Activated T-cell treated with anti-CD3 and anti-CD28 coated beads, Interleukin-2, amount 50 U/mL, for 4 hours (primary cell): ENCODE data around the gene LARGE1. TPM values are rescaled to one million over a fixed set of nuclear protein-coding genes. Genes with fewer than 3 reads are reported as not detected.
"Not testable (repeated sequence)": the region's sequence is repeated elsewhere in the genome, so short reads cannot be mapped to it uniquely, and the experiment has no call there.

Experiments used
- ATAC-seq, 2 donors: fragments of 200-7000 bp; cut with Tn5 transposase; one replicate each; pipeline ENCODE4 v1.10.0; 2021
- DNase-seq: peaks from one replicate; pipeline ENCODE4 v3.0.0-alpha.2; 2020
- H3K27me3 Mint-ChIP-seq: one replicate; pipeline ENCODE4 v1.8.0; 2021; ENCODE audit warnings: low read depth, mixed read lengths
- H3K36me3 Mint-ChIP-seq: one replicate; pipeline ENCODE4 v1.8.0; 2022; ENCODE audit warnings: mixed read lengths; ENCODE audit not compliant: insufficient read depth
- H3K4me1 Mint-ChIP-seq: one replicate; pipeline ENCODE4 v1.8.0; 2021; ENCODE audit warnings: low read depth, mixed read lengths
- H3K4me3 Mint-ChIP-seq: one replicate; pipeline ENCODE4 v1.8.0; 2021; ENCODE audit warnings: mild to moderate bottlenecking, moderate library complexity, mixed read lengths
- H3K9me3 Mint-ChIP-seq: one replicate; pipeline ENCODE4 v1.8.0; 2021; ENCODE audit warnings: mixed read lengths
- total RNA-seq, 3 donors: library from RNA; stranded (reverse); gene quantifications; one replicate each; pipeline ENCODE4 v1.2.1, GENCODE V29; 2021

The LARGE1 gene
- total RNA-seq, 3 donors from 2014 or later = 0.73 to 2.2 (median 1.0) TPM

DNA sequence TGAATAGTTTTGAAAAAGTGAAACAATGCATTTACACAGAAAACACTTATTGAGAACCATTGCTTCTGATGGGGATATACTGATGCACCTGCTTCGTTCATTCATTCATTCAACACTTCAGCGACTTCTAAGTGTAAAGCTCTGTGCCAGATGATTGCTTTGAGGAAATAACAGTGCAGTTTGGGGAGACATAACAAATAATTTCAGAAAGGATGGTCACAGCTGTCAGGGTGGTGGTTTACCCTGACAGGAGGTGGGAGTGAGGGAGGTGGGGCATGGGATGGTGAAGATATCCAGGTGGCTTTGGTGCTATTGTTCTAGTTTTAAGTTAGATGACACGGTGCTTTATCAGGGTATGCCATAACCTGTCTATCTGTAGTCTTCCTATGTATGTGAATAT, 344.1 kb downstream of the LARGE1 start:
- Mint-ChIP-seq H3K4me1 (peaks cover 3% of the 10 kb centered on the region), H3K27me3 (no peaks in the 10 kb centered on the region), H3K4me3 (no peak overlapping the region), H3K9me3 (no peaks in the 10 kb centered on the region), H3K36me3 (no peaks in the 10 kb centered on the region)
- DNase-seq (no peak), ATAC-seq (no peak)

DNA sequence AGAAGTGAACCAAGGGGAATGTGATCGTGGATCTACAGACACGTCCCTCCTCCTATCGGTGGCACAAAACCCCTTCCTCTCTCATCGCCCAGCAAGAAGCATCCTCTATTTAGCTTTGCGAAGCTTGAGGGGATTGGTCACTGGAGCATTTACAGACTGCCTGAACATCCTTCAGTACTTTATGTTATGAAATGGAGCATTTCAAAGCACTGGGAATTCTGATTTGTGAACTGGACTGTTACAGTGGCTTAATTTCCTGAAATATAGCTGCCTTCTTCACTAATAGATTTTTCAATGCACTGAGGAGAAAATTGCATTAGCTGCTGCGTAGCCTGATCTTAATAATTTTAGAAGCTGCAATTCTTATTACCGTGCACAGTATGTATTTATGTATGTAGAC, 344.5 kb downstream of the LARGE1 start:
- ATAC-seq (no peak), DNase-seq (no peak)
- Mint-ChIP-seq H3K4me1 (peaks cover 3% of the 10 kb centered on the region), H3K4me3 (no peak overlapping the region), H3K36me3 (no peaks in the 10 kb centered on the region), H3K27me3 (no peaks in the 10 kb centered on the region), H3K9me3 (no peaks in the 10 kb centered on the region)

DNA sequence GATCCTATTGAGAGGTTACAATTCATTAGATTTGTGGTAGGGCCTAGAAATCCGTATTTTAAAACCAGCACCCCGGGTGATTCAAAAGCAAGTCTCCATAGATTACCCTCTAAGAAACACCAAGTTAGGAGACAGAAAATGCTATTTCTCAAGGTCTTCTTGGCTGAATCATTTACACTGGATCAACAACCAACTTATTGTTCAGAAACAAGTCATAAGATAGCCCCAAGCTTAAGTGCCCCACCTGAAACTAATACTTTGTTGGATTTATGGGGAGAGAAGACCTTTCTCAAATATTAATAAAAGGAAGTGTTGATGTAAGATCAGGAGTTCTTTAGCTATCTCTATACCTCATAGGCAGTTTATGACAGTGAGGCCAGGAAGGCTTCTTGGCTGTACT, 345.2 kb downstream of the LARGE1 start:
- no peak overlapping the region for H3K4me3 Mint-ChIP-seq
- H3K9me3 Mint-ChIP-seq = no peaks in the 10 kb centered on the region
- ATAC-seq = no peak
- H3K4me1 Mint-ChIP-seq = peaks cover 3% of the 10 kb centered on the region
- no peak for DNase-seq
- no peaks in the 10 kb centered on the region for H3K27me3 Mint-ChIP-seq
- no peaks in the 10 kb centered on the region for H3K36me3 Mint-ChIP-seq

DNA sequence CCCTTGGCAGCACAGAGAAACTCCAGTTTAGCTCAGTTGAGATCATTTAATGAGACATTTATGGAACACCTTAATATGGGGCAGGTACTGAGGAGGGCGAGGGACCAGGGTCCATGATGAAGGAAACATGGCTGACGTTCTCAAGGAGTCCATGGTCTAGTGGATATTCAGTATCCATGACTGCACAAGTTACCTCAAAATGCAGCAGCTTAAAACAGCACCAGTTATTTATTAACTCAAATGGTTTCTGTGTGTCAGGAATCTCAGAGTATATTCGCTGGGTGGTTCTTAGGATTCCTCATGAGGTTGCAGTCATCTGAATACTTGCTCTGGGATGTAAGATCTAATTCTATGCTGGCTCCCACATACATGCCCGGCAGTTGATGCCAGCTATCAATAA, 346.8 kb downstream of the LARGE1 start:
- peaks cover 3% of the 10 kb centered on the region for H3K4me1 Mint-ChIP-seq
- H3K9me3 Mint-ChIP-seq = no peaks in the 10 kb centered on the region
- no peak overlapping the region for H3K4me3 Mint-ChIP-seq
- ATAC-seq = no peak
- DNase-seq = no peak
- H3K27me3 Mint-ChIP-seq = no peaks in the 10 kb centered on the region
- no peaks in the 10 kb centered on the region for H3K36me3 Mint-ChIP-seq

DNA sequence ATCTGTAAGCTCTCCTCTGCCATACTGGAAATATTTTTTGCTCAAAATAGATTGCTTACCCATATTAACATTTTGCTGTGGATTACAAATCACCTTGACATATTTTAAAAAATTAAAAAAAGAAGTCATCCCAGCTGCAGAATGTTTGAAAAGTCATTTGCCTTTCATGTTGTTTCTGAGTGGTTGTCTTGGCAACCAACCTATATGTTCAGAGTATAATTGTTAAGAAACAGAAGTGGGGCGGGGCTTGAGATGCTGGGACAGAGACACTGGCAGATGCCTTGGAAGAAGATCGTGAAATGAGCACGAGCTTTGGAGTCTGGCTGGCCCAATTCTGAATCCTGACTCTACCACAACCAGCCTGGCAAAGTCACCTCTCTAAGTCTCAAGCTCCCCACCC, 348.2 kb downstream of the LARGE1 start:
- no peak for DNase-seq
- H3K36me3 Mint-ChIP-seq = no peaks in the 10 kb centered on the region
- no peak for ATAC-seq
- no peaks in the 10 kb centered on the region for H3K27me3 Mint-ChIP-seq
- no peak overlapping the region for H3K4me3 Mint-ChIP-seq
- no peaks in the 10 kb centered on the region for H3K9me3 Mint-ChIP-seq
- peaks cover 3% of the 10 kb centered on the region for H3K4me1 Mint-ChIP-seq

DNA sequence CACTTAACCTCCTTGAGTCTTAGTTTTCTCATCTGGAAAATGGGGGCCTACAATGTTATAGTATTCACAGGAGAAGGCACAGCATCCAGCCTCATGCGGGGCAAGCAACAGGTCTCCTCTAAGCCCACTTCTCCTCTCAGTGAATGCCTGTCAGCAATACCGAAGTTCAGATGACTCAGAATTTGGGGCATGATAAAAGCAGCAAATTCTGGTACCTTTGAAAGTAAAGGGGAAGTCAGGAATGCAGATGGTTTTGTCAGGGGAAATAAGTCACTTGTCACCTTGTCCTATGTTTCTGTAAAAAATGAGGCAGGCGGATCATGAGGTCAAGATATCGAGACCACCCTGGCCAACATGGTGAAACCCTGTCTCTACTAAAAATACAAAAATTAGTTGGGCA, 350.2 kb downstream of the LARGE1 start:
- no peaks in the 10 kb centered on the region for H3K27me3 Mint-ChIP-seq
- no peaks in the 10 kb centered on the region for H3K9me3 Mint-ChIP-seq
- no peak for DNase-seq
- H3K4me3 Mint-ChIP-seq = no peak overlapping the region
- no peak for ATAC-seq
- H3K4me1 Mint-ChIP-seq = peaks cover 3% of the 10 kb centered on the region
- H3K36me3 Mint-ChIP-seq = no peaks in the 10 kb centered on the region

DNA sequence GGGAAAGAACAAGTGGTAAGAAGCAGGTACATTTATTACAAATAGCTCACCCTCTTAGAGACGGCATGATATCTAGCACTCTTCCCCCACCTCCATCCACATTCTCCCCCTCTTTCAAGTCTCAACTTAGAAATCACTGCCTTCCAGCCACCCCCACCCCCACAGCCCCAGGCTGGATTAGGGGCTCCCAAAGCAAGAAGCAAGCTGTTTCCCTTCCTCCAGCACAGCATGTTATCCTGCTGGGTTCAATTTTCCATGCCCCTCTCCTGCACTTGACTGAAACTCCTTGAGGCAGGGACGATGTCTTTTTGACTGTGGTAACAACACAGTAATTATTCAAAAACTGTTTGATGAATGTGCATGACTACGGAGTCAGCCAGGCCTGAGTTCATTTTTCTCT, 350.7 kb downstream of the LARGE1 start:
- no peaks in the 10 kb centered on the region for H3K9me3 Mint-ChIP-seq
- ATAC-seq (no peak), DNase-seq (no peak)
- H3K36me3 Mint-ChIP-seq = no peaks in the 10 kb centered on the region
- H3K4me3 Mint-ChIP-seq = no peak overlapping the region
- H3K27me3 Mint-ChIP-seq = no peaks in the 10 kb centered on the region
- peaks cover 3% of the 10 kb centered on the region for H3K4me1 Mint-ChIP-seq

DNA sequence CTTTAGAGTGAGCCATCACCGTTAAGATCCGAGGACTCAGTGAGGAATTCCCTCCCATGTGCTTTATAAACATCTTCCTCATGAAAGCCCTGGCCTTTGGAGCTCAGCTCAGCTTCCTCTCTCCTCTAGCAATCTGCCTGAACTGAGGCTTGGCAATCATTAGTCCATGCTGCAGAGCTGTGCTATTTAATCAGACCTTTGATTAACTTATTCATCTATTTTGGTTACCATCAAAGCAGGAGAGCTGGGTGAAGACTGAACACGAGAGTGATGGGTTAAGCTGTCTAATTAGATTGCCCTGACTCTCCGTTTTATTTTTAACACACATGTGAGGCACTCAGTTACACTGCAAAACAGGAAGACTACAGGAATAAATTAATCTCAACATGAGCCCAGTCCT, 351.3 kb downstream of the LARGE1 start:
- DNase-seq = no peak
- Mint-ChIP-seq H3K36me3 (no peaks in the 10 kb centered on the region), H3K27me3 (no peaks in the 10 kb centered on the region), H3K4me3 (no peak overlapping the region), H3K9me3 (no peaks in the 10 kb centered on the region), H3K4me1 (peaks cover 3% of the 10 kb centered on the region)
- no peak for ATAC-seq

DNA sequence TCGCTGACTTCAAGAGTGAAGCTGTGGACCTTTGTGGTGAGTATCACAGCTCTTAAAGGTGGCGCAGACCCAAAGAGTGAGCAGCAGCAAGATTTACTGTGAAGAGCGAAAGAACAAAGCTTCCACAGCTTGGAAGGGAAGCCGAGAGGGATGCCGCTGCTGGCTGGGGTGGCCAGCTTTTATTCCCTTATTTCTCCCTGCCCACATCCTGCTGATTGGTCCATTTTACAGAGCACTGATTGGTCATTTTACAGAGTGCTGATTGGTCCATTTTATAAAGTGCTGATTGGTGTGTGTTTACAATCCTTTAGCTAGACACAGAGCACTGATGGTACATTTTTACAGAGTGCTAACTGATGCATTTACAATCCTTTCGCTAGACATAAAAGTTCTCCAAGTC, 353.8 kb downstream of the LARGE1 start:
- DNase-seq, H3K4me1 Mint-ChIP-seq, H3K4me3 Mint-ChIP-seq, ATAC-seq, H3K9me3 Mint-ChIP-seq, H3K36me3 Mint-ChIP-seq, H3K27me3 Mint-ChIP-seq: not testable (repeated sequence)

DNA sequence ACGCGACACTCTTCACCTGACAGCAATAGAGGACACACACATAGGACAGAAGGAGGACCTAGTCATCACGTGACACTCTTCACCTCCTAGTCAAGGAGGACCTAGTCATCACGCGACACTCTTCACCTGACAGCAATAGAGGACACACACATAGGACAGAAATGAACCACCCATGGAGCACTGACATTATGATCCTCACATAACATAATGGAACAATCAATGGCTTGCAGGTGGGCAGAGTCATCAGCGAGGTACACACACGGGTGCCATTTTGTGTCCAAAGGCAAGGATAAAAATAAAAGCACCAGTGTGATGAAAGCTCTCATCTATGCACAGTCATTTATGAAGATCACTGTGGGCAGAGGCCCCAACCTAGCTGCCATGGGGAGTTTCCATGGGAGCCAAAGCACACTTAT, 354.7 kb downstream of the LARGE1 start:
- DNase-seq (no peak), ATAC-seq (peak in 1 of 2 donors; percentile 40)
- Mint-ChIP-seq H3K36me3 (peaks cover 2% of the 10 kb centered on the region), H3K4me3 (no peak overlapping the region), H3K27me3 (no peaks in the 10 kb centered on the region), H3K9me3 (no peaks in the 10 kb centered on the region), H3K4me1 (peaks cover 5% of the 10 kb centered on the region)

DNA sequence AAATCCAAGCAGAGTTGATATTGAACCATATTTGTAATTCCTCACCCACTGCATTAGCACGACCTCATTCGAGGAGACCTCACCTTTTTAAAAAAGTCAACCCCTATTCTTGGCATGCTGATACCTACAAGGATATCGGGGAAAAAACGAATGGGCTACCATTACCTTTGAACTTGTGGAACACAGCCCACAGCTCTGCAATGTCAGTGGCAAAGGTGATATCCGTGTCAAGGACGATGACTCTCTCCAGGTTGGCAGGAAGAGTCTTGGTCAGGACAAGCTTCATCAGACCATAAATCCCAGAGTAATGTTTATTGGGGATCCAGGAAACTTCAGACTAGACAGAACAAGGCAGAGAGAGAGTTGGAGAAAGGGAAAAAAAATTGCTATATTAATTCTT, 355.6 kb downstream of the LARGE1 start:
- no peaks in the 10 kb centered on the region for H3K27me3 Mint-ChIP-seq
- peaks cover 5% of the 10 kb centered on the region for H3K4me1 Mint-ChIP-seq
- no peak overlapping the region for H3K4me3 Mint-ChIP-seq
- no peaks in the 10 kb centered on the region for H3K9me3 Mint-ChIP-seq
- DNase-seq (no peak), ATAC-seq (no peak)
- peaks cover 2% of the 10 kb centered on the region for H3K36me3 Mint-ChIP-seq

DNA sequence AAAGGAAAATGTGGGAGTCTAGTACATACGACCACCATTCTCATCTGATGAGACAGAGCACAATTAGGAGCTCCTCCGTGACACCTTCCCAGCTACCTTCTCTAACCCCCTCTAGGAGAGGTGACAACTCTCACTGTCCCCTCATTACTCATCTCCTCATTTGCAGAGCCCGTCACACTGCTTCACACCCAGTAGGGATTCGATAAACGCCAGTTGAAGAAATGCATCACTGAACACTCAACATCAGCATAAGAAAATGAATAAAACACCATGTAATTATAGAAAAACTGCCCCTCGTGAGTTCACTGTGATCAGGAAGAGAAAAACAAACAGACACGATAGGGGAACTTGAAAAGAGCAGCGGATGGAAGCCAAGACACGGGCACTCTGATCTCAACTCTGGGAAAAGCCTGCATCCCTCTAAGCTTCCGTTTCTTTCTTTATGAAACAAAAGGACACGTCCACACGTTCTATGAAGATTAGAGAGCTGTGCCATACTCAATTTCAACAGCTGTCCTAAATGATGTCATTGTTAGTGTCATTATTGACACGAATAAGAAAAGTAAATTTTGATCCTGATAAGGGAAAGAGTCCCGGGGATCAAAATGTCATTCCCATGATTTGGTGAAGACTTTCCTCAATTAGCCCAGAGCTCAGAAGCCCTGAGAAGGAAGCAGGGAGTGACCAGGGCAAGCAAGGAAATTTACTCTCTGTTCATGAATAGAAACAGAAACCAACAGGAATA, 356.9 kb downstream of the LARGE1 start:
- DNase-seq = no peak
- Mint-ChIP-seq H3K9me3 (no peaks in the 10 kb centered on the region), H3K27me3 (no peaks in the 10 kb centered on the region), H3K4me3 (no peak overlapping the region), H3K4me1 (peaks cover 5% of the 10 kb centered on the region), H3K36me3 (peaks cover 2% of the 10 kb centered on the region)
- ATAC-seq = no peak

DNA sequence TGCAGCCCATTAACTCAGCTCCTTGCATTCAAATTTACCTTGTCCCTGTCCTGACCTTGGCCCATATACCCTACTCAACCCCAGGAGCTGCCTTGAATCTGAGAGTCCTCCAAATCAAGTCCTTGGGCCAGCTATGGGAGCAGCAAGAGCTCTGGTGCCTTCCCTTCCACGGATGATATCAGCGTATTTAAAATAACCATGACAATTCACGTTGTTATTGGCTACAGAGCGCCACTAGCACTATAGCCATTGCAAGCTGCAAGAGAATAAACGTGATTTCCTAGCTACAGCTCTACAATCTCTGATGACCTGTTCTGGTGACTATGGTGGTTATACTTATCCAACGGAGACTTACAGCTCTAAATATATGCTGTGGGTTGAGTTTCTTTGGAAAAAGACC, 357.8 kb downstream of the LARGE1 start:
- Mint-ChIP-seq H3K4me1 (peaks cover 5% of the 10 kb centered on the region), H3K27me3 (no peaks in the 10 kb centered on the region), H3K4me3 (no peak overlapping the region), H3K9me3 (no peaks in the 10 kb centered on the region), H3K36me3 (peaks cover 2% of the 10 kb centered on the region)
- DNase-seq = no peak
- ATAC-seq = no peak

DNA sequence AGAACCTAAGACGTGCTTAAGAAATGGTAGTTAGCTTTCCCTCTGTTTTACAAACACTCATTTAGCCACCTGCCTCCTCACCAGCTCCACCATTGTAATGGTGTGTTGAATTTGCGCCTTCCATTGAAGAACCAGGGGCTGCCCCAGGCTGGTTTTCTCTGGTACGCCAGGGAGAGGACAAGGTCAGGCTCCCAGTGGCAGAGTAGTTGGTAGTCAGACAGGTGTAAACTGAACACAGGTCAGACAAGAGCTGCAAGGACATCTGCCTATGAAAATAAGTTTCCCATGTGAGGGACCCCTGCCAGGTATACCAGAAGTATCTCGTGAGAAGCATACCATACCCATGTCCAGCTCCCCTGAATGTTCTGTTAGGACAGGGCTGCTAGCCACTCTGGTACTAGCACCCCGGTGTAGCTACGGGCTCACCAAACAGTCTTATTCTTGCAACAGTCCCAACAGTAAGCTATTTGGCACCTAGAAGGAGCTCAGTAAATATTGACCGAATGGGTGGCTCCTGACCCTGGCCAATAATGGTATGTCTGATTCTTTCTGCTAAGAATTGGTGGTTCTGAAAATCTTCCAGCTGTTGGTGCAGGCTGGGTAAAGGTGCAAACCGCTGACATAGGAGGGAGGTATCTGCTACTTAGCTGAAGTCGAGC, 359.0 kb downstream of the LARGE1 start:
- Mint-ChIP-seq H3K9me3 (no peaks in the 10 kb centered on the region), H3K4me3 (no peak overlapping the region), H3K36me3 (peaks cover 2% of the 10 kb centered on the region), H3K27me3 (no peaks in the 10 kb centered on the region), H3K4me1 (peaks cover 4% of the 10 kb centered on the region)
- ATAC-seq (no peak), DNase-seq (no peak)

DNA sequence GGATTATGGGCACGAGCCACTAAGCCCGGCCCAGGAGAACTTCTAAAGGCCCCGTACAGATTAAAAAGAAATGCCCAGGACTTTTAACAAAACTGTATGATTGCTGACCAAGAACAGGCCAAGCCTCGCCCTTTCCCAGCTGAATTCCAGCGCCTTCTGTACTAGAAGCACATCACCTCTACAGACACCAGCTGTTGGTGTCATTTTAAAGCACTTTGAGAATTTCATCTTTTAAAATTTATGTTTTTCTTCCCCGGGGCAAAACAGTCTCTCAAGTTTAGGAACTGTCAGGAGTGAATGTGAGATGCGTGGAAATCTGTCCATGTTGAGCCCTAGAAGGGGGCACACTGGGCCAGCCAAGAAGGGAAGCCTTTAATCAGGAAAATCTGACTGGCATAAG, 362.4 kb downstream of the LARGE1 start:
- ATAC-seq (no peak), DNase-seq (no peak)
- H3K4me3 Mint-ChIP-seq = no peak overlapping the region
- H3K9me3 Mint-ChIP-seq = no peaks in the 10 kb centered on the region
- H3K4me1 Mint-ChIP-seq = no peaks in the 10 kb centered on the region
- H3K36me3 Mint-ChIP-seq = no peaks in the 10 kb centered on the region
- no peaks in the 10 kb centered on the region for H3K27me3 Mint-ChIP-seq
